T-helper 17 cell (primary cell): ENCODE results near the gene MARF1. TPM values are rescaled to one million over a fixed set of nuclear protein-coding genes. Genes with fewer than 3 reads are reported as not detected.
"Not testable (repeated sequence)": the region's sequence is repeated elsewhere in the genome, so short reads cannot be mapped to it uniquely, and the experiment has no call there.

ENCODE experiments used
- ATAC-seq: fragments of 150-1000 bp; cut with Tn5 transposase; 2 replicates; pipeline ENCODE4 v1.10.0; 2021; ENCODE audit warnings: mild to moderate bottlenecking, moderate library complexity
- DNase-seq, 3 donors: peaks; one replicate each; pipeline versions ENCODE4 v3.0.0 to v3.0.0-alpha.2; 2020 to 2021
- H3K9me3 ChIP-seq: one replicate; pipeline ENCODE4 v1.7.0; 2013; ENCODE audit warnings: low read length, mild to moderate bottlenecking; ENCODE audit not compliant: control insufficient read depth, poor library complexity, severe bottlenecking
- H3K27ac Mint-ChIP-seq: one replicate; pipeline ENCODE4 v1.8.0; 2022; ENCODE audit warnings: mild to moderate bottlenecking, moderate library complexity, mixed read lengths
- H3K27me3 Mint-ChIP-seq: one replicate; pipeline ENCODE4 v1.8.0; 2022; ENCODE audit warnings: mixed read lengths
- H3K36me3 Mint-ChIP-seq: one replicate; pipeline ENCODE4 v1.8.0; 2022; ENCODE audit warnings: low read depth, mixed read lengths
- H3K4me1 Mint-ChIP-seq: one replicate; pipeline ENCODE4 v1.8.0; 2022; ENCODE audit warnings: mild to moderate bottlenecking, mixed read lengths
- H3K4me3 Mint-ChIP-seq: one replicate; pipeline ENCODE4 v1.8.0; 2022; ENCODE audit warnings: mild to moderate bottlenecking, moderate library complexity, mixed read lengths
- total RNA-seq, 4 donors: library from RNA in 2 of 4; stranded (reverse) in 2 of 4; gene quantifications; one replicate each; pipeline ENCODE4 v1.2.3 and lab custom pipeline; 2022 to 2026

Gene MARF1, protein sequence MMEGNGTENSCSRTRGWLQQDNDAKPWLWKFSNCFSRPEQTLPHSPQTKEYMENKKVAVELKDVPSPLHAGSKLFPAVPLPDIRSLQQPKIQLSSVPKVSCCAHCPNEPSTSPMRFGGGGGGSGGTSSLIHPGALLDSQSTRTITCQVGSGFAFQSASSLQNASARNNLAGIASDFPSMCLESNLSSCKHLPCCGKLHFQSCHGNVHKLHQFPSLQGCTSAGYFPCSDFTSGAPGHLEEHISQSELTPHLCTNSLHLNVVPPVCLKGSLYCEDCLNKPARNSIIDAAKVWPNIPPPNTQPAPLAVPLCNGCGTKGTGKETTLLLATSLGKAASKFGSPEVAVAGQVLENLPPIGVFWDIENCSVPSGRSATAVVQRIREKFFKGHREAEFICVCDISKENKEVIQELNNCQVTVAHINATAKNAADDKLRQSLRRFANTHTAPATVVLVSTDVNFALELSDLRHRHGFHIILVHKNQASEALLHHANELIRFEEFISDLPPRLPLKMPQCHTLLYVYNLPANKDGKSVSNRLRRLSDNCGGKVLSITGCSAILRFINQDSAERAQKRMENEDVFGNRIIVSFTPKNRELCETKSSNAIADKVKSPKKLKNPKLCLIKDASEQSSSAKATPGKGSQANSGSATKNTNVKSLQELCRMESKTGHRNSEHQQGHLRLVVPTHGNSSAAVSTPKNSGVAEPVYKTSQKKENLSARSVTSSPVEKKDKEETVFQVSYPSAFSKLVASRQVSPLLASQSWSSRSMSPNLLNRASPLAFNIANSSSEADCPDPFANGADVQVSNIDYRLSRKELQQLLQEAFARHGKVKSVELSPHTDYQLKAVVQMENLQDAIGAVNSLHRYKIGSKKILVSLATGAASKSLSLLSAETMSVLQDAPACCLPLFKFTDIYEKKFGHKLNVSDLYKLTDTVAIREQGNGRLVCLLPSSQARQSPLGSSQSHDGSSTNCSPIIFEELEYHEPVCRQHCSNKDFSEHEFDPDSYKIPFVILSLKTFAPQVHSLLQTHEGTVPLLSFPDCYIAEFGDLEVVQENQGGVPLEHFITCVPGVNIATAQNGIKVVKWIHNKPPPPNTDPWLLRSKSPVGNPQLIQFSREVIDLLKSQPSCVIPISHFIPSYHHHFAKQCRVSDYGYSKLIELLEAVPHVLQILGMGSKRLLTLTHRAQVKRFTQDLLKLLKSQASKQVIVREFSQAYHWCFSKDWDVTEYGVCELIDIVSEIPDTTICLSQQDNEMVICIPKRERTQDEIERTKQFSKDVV (N-terminal part only)
- total RNA-seq (100 to 1,000 TPM; 159 to 164 TPM), total RNA-seq (lab: John Stamatoyannopoulos, UW) (102 to 114 reads per million in 2 donors)

- Mint-ChIP-seq H3K4me3 (peak within 1 kb of the TSS; percentile 95), H3K27ac (peak within 1 kb of the TSS; percentile 98), H3K36me3 (no peaks in the 10 kb centered on the region), H3K4me1 (peaks cover 34% of the 10 kb centered on the region), H3K27me3 (no peaks in the 10 kb centered on the region)
- DNase-seq (peak; percentile 100), ATAC-seq (peak; percentile 85)
- H3K9me3 ChIP-seq, result no peaks in the 10 kb centered on the region
These were observed at the start of gene MARF1 for GRCh38 chr16:15643048-15643945. TSS of gene MARF1 (minus strand) at chr16:15643154. CDS start at chr16:15639233, 3,921 bp downstream.

GRCh38 chr16:15692508-15692907, 49.6 kb upstream of the MARF1 start:
- not testable (repeated sequence) for H3K27me3 Mint-ChIP-seq, H3K36me3 Mint-ChIP-seq, ATAC-seq, H3K9me3 ChIP-seq, H3K27ac Mint-ChIP-seq, H3K4me1 Mint-ChIP-seq, H3K4me3 Mint-ChIP-seq, DNase-seq

DNA sequence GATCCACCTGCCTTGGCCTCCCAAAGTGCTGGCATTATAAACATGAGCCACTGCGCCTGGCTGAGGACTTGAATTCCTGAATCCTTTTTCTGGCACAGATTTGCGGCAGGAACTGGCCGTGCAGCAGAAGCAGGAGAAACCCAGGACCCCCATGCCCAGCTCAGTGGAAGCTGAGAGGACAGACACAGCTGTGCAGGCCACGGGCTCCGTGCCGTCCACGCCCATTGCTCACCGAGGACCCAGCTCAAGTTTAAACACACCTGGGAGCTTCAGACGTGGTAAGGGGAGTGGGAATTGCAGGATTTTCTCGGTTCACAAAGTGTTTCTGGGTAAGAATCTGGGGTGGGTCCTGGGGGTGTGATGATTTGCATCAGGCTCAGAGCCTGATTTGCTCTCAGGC, 48.1 kb upstream of the MARF1 start:
- no peak for ATAC-seq
- H3K36me3 Mint-ChIP-seq, result peaks cover 3% of the 10 kb centered on the region
- DNase-seq, result no peak
- H3K27ac Mint-ChIP-seq, result peak overlapping the region; percentile 69
- H3K9me3 ChIP-seq, result no peaks in the 10 kb centered on the region
- peaks cover 2% of the 10 kb centered on the region for H3K4me1 Mint-ChIP-seq
- no peak overlapping the region for H3K4me3 Mint-ChIP-seq
- no peaks in the 10 kb centered on the region for H3K27me3 Mint-ChIP-seq

DNA sequence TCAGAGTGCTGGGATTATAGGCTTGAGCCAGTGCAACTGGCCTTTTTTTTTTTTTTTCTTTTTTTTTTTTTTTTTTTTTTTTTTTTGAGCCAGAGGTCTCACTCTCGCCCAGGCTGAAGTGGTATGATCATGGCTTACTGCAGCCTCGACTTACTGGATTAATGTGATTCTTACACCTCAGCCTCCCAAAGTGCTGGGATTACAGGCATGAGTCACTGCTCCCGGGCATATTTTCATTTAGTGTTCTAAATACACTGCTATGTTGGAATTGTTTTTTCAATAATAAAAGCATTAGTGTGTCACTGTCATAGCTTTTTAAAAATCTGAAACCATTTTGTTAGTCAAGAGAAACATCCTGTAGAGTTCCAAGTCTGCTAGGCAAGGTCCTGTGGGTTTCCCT, 47.3 kb upstream of the MARF1 start:
- Mint-ChIP-seq H3K27ac (no peak overlapping the region), H3K27me3 (no peaks in the 10 kb centered on the region), H3K4me3 (no peak overlapping the region), H3K36me3 (peaks cover 5% of the 10 kb centered on the region), H3K4me1 (peaks cover 4% of the 10 kb centered on the region)
- no peaks in the 10 kb centered on the region for H3K9me3 ChIP-seq
- ATAC-seq (no peak), DNase-seq (no peak)

DNA sequence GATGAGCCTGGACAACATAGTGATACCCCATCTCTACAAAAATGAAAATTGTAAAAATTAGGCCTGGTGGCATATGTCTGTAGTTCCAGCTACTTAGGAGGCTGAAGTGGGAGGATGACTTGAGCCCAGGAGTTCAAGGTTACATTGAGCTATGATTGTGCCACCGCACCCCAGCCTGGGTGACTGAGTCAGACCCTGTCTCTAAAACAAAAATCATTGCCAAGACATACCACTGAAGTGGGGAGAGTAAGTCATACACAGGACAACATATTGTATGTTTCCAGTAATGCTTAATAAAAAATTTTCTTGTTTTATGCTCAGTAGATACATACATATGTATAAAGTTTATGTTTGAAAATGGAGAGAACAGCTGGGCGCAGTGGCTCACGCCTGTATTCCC, 46.3 kb upstream of the MARF1 start:
- DNase-seq (no peak), ATAC-seq (no peak)
- H3K9me3 ChIP-seq, result no peaks in the 10 kb centered on the region
- Mint-ChIP-seq H3K36me3 (peaks cover 4% of the 10 kb centered on the region), H3K4me1 (peaks cover 4% of the 10 kb centered on the region), H3K27me3 (no peaks in the 10 kb centered on the region), H3K4me3 (no peak overlapping the region), H3K27ac (no peak overlapping the region)

DNA sequence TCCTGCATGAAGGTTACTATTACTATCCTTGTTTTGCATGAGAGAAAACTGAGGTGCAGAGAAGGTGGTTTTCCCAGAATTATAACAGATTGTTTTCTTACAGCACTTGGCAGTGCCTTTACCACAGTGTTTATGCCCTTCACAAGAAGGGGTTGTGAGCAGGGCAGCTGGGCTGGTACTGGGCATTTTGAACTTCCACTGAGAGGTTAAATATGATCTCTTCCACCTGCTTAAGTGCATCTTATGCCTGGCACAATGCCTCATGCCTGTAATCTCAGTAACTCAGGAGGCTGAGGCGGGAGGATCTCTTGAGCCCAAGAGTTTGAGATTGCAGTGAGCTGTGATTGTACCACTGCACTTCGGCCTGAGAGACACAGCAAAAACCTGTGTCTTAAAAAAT, 43.3 kb upstream of the MARF1 start:
- Mint-ChIP-seq H3K4me1 (peaks cover 6% of the 10 kb centered on the region), H3K4me3 (no peak overlapping the region), H3K36me3 (peaks cover 2% of the 10 kb centered on the region), H3K27ac (peak overlapping the region; percentile 24), H3K27me3 (no peaks in the 10 kb centered on the region)
- H3K9me3 ChIP-seq, result no peaks in the 10 kb centered on the region
- DNase-seq (no peak), ATAC-seq (no peak)

DNA sequence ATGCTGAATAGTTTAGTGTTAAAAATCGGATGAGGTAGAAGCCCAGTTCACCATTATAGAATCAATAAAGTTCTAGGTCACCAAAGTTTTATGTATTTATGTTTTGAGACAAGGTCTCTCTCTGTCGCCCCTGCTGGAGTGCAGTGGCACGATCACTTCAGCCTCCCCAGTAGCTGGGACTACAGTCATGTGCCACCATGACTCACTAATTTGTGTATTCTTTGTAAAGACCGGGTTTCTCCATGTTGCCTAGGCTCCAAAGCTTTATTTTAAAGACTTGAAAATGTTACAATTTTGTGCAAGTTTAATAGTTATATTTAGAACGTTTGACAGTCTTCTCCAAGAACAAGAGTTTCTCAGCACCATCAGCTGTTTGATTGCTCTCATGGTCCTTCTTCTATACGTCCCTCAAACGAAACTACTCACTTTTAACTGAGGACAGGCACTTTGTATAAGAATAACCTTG, 39.2 kb upstream of the MARF1 start:
- H3K27ac Mint-ChIP-seq, result peak overlapping the region; percentile 75
- no peak overlapping the region for H3K4me3 Mint-ChIP-seq
- no peaks in the 10 kb centered on the region for H3K27me3 Mint-ChIP-seq
- peaks cover 10% of the 10 kb centered on the region for H3K4me1 Mint-ChIP-seq
- DNase-seq (no peak), ATAC-seq (peak; percentile 85)
- H3K9me3 ChIP-seq, result no peaks in the 10 kb centered on the region
- H3K36me3 Mint-ChIP-seq, result peaks cover 11% of the 10 kb centered on the region

GRCh38 chr16:15677447-15677846, 34.5 kb upstream of the MARF1 start:
- ATAC-seq, result no peak
- no peak overlapping the region for H3K4me3 Mint-ChIP-seq
- H3K36me3 Mint-ChIP-seq, result peaks cover 13% of the 10 kb centered on the region
- H3K27ac Mint-ChIP-seq, result peak overlapping the region; percentile 98
- H3K4me1 Mint-ChIP-seq, result peaks cover 35% of the 10 kb centered on the region
- no peaks in the 10 kb centered on the region for H3K27me3 Mint-ChIP-seq
- H3K9me3 ChIP-seq, result no peaks in the 10 kb centered on the region
- no peak for DNase-seq

DNA sequence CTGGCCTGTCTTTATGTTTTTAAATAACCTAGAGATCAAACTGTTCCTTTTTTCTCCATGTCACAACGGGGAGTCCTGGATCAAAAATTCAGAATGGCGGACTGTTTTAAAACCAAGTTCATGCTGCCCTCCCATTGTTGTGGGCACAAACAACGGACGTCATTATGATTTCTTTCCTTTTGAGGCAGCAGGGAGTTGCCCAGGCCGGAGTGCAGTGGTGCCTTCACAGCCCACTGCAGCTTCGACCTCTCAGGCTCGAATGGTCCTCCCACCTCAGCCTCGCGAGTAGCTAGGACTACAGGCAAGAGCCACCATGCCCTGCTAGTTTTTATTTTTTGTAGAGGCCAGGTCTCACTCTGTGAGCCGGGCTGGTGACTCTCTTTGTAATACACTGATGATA, 33.6 kb upstream of the MARF1 start:
- Mint-ChIP-seq H3K4me3 (no peak overlapping the region), H3K36me3 (peaks cover 13% of the 10 kb centered on the region), H3K27ac (peak overlapping the region; percentile 98), H3K4me1 (peaks cover 41% of the 10 kb centered on the region), H3K27me3 (no peaks in the 10 kb centered on the region)
- ATAC-seq (no peak), DNase-seq (no peak)
- no peaks in the 10 kb centered on the region for H3K9me3 ChIP-seq

- no peak for DNase-seq
- ATAC-seq, result no peak
- peak overlapping the region; percentile 98 for H3K27ac Mint-ChIP-seq
- peaks cover 13% of the 10 kb centered on the region for H3K36me3 Mint-ChIP-seq
- peaks cover 42% of the 10 kb centered on the region for H3K4me1 Mint-ChIP-seq
- H3K4me3 Mint-ChIP-seq, result peak overlapping the region; percentile 41
- H3K27me3 Mint-ChIP-seq, result no peaks in the 10 kb centered on the region
- H3K9me3 ChIP-seq, result no peaks in the 10 kb centered on the region
These were observed 31.6 kb upstream of the MARF1 start for GRCh38 chr16:15674571-15674970.

DNA sequence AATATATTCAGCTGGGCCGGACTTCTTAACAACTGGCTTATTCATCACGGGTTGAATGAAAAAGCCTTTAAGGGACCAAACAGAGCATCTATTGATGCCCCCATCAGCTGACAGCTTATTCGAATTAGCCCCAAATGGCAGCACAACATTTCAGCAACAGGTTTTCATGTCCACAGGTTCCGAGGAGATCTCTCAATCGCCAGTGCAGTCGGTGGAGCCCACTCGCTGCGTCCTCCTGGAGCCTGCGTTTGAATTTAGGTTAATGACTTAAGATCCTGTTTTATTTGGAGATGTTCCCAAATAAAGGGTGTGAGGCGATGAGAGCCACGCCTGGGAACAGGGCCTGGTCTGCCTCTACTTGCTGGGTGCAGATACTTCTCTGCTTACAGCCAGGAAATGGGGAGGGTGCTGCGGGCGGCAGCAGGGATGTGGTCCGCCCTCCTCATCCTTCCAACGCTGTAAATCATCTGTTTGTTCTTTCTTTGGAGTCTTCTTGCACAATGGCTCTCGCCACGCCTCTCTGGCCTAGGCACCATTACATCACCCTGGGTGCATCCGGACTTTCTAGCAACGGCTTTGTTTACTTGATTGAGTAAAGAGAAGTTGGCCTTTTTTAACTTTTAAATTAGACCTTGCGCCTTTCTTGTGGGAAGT, 29.7 kb upstream of the MARF1 start:
- H3K9me3 ChIP-seq, result no peaks in the 10 kb centered on the region
- peaks cover 39% of the 10 kb centered on the region for H3K4me1 Mint-ChIP-seq
- DNase-seq (peak; percentile 32 to 69 (median 65)), ATAC-seq (peak; percentile 94)
- H3K27me3 Mint-ChIP-seq, result no peaks in the 10 kb centered on the region
- H3K4me3 Mint-ChIP-seq, result peak overlapping the region; percentile 83
- peaks cover 5% of the 10 kb centered on the region for H3K36me3 Mint-ChIP-seq
- peak overlapping the region; percentile 98 for H3K27ac Mint-ChIP-seq

DNA sequence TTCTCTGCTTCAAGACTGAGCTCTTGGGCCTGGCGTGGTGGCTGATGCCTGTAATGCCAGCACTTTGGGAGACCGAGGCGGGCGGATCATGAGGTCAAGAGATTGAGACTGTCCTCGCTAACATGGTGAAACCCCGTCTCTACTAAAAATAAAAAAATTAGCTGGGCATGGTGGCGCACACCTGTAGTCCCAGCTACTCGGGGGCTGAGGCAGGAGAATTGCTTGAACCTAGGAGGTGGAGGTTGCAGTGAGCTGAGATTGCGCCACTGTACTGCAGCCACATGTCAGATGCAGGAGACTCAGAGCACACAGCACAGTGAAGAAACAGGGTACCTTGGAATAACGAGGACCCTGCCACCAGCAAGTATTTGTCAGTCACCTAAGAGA, 29.2 kb upstream of the MARF1 start:
- peak overlapping the region; percentile 83 for H3K4me3 Mint-ChIP-seq
- not testable (repeated sequence) for DNase-seq, H3K36me3 Mint-ChIP-seq, H3K9me3 ChIP-seq, H3K27me3 Mint-ChIP-seq
- peak; percentile 3 for ATAC-seq
- H3K27ac Mint-ChIP-seq, result peak overlapping the region; percentile 98
- peaks cover 39% of the 10 kb centered on the region for H3K4me1 Mint-ChIP-seq
